HK-2 (cell line): ENCODE measurements around the gene SLC39A10.
"Not testable (repeated sequence)": the region's sequence is repeated elsewhere in the genome, so short reads cannot be mapped to it uniquely, and the experiment has no call there.

Experiments used
- DNase-seq: peaks from one replicate; pipeline ENCODE4 v3.0.0-alpha.2; 2018; ENCODE audit not compliant: unreplicated experiment

The SLC39A10 gene

GRCh38 chr2:195656859-195657633, at the start of gene SLC39A10:
TSS of gene SLC39A10 (plus strand) at chr2:195657226. CDS start at chr2:195680043, 22,817 bp downstream.
- DNase-seq = peak; percentile 98

- DNase-seq = no peak
Measured at GRCh38 chr2:195608768-195609454, 48.1 kb upstream of the SLC39A10 start.

GRCh38 chr2:195610717-195611116, 46.3 kb upstream of the SLC39A10 start:
- DNase-seq = no peak

- peak; percentile 61 for DNase-seq
Measured at GRCh38 chr2:195612611-195613495, 44.2 kb upstream of the SLC39A10 start.

DNA sequence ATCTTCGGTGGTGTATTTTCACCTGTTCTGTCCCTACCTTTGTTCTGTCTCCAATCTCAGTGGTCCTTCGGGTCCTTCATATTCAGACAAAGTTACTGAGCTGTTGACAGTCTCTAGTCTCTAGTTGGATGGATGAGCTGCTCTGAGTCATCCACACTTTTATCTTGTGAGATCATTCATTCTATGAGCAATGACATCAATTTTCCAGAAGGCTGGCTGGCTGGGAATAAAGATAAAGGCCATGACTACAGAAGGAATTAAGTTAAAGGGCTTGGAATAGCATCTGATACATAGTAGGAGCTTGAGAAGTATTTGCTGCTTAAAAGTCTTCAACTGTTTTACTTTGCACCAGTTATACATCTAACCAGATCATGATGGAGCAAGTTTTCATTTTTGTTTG, 43.1 kb upstream of the SLC39A10 start:
- peak; percentile 42 for DNase-seq

- DNase-seq = no peak
Measured at GRCh38 chr2:195619590-195619989, 37.4 kb upstream of the SLC39A10 start.

DNA sequence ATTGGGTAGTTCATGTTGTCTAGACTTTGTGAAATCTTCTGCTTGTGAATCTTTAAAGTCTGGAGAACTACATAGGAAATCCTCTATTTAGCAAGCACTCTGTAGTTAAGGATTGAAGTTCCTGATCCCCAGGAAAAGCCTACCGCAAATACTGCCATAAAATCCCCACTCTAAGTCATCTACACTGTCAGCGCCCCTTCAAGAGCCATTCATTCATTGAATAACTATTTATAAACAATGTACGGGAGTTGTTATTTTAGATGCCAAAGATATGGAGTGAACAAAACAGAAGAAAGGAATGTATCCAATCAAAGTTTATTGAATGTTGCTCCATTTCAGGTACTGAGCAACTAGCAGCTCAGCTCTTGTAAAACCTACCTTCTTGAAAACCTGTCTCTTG, 36.5 kb upstream of the SLC39A10 start:
- DNase-seq = no peak

- no peak for DNase-seq
Measured at GRCh38 chr2:195622966-195623365, 34.1 kb upstream of the SLC39A10 start.

- DNase-seq = no peak
Measured at GRCh38 chr2:195626507-195626906, 30.5 kb upstream of the SLC39A10 start.

- no peak for DNase-seq
Measured at GRCh38 chr2:195628666-195629065, 28.4 kb upstream of the SLC39A10 start.

GRCh38 chr2:195632856-195633572, 24.0 kb upstream of the SLC39A10 start:
- no peak for DNase-seq

DNA sequence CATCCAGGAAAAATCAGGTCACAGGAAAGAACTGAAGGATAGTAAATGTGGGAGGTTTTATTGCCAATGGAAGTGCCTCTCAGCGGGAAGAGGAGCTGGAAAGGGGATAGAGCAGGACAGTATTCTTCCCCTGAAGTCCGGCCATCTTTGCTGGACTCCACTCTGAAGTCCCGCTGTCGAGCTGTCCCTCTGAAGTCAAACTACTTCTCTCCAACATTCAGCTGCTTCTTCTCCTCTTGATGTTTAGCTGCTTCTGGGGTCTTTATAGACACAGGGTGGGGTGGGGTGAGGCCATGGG, 23.5 kb upstream of the SLC39A10 start:
- no peak for DNase-seq

GRCh38 chr2:195633974-195634373, 23.1 kb upstream of the SLC39A10 start:
- DNase-seq = no peak

GRCh38 chr2:195636890-195637289, 20.1 kb upstream of the SLC39A10 start:
- peak; percentile 21 for DNase-seq

GRCh38 chr2:195638750-195639149, 18.3 kb upstream of the SLC39A10 start:
- DNase-seq = no peak

DNA sequence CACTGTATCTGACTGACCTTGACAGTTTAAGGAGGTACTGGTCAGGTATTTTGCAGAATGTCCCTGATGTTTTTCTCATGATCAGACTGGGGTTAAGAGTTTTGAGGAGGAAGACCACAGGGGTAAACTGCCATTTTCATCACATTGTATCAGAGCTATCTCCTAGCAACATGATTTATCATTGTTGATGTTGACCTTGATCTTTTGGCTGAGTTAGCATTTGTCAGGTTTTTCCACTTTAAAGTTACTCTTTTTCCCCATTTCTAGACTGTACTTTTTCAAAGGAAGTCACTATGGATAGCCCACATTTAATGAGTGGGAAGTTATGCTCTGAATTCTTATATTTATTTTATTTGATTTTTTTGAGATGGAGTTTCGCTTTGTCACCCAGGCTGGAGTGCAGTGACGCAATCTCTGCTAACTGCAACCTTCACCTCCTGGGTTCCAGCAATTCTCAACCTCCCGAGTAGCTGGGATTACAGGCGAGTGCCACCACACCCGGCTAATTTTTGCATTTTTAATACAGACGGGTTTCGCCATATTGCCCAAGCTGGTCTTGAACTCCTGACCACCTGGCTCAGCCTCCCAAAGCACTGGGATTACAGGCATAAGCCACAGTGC, 17.7 kb upstream of the SLC39A10 start:
- no peak for DNase-seq

GRCh38 chr2:195639959-195640358, 17.1 kb upstream of the SLC39A10 start:
- no peak for DNase-seq

- DNase-seq = no peak
Measured at GRCh38 chr2:195642027-195642678, 14.9 kb upstream of the SLC39A10 start.

- no peak for DNase-seq
Measured at GRCh38 chr2:195642679-195643068, 14.4 kb upstream of the SLC39A10 start.

- DNase-seq = not testable (repeated sequence)
Measured at GRCh38 chr2:195644708-195645107, 12.3 kb upstream of the SLC39A10 start.

GRCh38 chr2:195645413-195645812, 11.6 kb upstream of the SLC39A10 start:
- no peak for DNase-seq
